ENCODE measurements around the gene TMEM269.

DNA sequence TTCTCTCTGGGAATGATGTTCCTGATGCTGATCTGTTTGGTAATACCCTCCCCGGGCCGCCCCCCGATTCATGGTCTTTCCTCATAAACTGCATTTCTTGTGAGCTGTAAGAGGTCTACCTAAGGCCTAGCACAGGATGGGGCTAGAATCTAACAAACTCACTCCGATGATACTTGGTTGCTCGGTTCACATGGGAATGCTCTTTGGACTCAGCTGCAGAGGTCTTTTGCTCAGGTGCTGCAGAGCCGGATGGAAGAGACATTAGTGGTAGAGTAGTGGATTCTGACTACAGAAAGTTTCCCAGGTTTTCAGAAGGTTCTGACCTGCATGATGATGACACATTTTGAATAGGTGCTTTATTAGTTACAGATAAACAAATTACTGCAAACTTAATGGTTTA is 8.3 kb upstream of the TMEM269 start:
- TF ChIP-seq, protein P1, sequence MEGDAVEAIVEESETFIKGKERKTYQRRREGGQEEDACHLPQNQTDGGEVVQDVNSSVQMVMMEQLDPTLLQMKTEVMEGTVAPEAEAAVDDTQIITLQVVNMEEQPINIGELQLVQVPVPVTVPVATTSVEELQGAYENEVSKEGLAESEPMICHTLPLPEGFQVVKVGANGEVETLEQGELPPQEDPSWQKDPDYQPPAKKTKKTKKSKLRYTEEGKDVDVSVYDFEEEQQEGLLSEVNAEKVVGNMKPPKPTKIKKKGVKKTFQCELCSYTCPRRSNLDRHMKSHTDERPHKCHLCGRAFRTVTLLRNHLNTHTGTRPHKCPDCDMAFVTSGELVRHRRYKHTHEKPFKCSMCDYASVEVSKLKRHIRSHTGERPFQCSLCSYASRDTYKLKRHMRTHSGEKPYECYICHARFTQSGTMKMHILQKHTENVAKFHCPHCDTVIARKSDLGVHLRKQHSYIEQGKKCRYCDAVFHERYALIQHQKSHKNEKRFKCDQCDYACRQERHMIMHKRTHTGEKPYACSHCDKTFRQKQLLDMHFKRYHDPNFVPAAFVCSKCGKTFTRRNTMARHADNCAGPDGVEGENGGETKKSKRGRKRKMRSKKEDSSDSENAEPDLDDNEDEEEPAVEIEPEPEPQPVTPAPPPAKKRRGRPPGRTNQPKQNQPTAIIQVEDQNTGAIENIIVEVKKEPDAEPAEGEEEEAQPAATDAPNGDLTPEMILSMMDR (IDR thresholded peaks at IDR 0.05): no peak
- TF ChIP-seq POLR2A (IDR thresholded peaks at IDR 0.05) (no peak), POLR2AphosphoS5 (IDR thresholded peaks at IDR 0.05) (no peak)

All from breast epithelium (tissue), 3 donors.